Stimulated activated CD4-positive, alpha-beta T cell treated with anti-CD3 and anti-CD28 coated beads, Interleukin-15, amount 100 ng/mL, for 24 hours (primary cell): ENCODE measurements around the gene PCNX2.
"Not testable (repeated sequence)": the region's sequence is repeated elsewhere in the genome, so short reads cannot be mapped to it uniquely, and the experiment has no call there.

Experiments used
- DNase-seq: peaks from one replicate; pipeline ENCODE4 v3.0.0-alpha.2; 2020

The PCNX2 gene

DNA sequence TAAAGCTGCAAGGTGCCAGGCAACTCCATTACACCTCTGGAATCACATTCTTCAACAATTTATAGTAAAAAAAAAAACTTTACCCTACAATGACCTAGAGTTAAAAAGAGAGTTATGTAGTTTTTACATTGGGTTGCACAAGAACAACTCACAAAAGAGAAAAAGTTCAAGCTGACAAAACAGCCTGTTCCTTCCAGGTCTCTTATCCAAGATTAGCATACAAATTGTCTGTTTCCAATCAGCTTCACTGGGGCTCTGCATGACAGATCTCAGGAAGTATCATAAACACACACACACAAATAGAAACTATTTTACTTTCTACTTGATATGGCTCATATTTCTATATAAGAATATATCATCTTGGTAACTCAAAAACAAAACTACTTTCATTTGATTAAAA, 154.6 kb downstream of the PCNX2 start:
- DNase-seq, result no peak

DNA sequence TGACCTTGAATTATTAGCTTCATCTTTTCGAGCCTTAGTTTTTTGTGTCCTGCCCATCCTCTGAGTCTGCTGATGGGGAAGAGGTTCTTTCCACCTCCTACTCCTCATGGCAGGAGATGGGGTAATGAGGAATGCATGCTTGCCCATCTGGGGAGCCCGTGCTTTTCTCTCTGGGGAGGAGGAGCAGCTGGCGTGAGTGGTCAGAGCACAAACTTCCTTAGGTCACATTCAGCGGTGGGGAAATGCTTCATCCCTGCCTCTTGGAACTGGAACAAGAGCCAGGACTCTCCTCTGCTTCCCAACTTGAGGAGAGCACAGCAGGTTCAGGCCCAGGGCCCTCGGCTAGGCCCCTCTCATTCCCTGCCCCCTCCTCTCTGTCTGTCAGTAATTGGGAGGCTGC, 155.0 kb downstream of the PCNX2 start:
- no peak for DNase-seq

DNA sequence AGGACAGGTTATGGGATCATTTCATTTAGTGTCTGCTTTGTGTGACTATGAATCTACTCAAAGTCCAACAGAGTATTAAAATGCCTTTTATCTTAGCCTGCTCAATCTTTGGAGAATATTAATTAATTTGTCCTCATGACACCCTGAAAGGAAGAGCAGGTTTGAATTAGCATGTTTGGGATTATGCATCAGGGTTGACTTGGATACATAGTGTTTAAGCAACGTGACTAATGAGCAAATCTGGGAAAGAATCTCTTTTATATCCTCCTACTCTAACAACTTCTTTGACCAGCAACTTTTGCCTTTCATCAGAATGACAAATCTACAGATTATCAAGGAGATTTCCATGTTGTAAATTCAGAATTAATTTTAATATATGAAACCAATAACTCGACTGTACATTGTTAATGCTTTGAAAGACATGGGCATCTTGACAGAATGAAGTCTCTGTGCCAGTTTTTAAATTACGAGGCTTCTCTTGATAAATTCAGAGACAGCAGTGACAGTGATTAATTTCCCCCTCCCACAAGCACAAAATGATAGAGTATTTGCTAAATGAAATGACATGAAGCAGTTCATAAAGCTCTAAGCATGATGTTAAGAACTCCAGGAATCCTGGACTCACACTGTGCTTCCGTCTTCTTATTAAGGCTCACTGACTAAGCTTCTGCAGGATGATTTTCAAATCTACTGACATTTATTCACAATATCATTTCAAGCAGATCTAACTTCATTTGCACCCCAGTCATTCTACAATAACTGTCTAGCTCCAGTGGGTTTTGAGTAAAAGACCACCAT, 156.5 kb downstream of the PCNX2 start:
- no peak for DNase-seq

DNA sequence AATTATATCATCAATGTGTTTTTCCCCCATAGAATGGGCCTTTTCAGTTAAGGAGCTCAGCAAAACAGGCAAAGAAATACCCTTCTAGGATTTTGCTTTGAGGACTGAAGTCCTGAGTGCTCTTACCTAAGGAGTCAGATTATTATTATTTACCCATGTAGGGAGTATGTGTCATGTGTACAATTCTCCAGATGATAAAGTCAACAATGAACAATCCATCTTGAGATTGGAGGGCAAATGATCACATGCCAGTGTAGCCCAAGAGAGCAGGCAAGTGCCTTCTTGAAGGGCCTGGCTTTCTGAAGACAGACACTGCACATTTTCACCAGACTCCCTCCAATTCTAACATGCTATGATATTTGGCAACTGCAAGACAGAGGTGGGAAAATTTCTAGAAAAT, 159.7 kb downstream of the PCNX2 start:
- no peak for DNase-seq

DNA sequence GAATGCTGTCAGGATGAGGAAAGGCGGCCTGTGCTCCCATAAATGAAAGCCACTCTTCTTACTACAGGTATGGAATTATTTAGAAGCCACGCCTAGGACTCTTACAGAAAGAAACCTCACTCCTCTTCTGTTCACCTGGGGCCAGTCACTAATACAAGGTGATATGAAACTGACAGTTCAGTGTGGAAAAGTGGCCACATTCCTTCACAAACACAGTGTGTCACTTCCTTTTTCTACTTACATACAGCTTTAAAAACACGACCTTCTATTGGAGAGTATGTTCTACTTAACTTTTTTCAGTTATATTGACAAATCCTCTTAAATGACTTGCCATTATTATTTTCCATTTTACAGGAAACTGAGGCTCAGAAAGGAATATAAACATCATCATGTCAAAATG, 163.1 kb downstream of the PCNX2 start:
- DNase-seq, result no peak

DNA sequence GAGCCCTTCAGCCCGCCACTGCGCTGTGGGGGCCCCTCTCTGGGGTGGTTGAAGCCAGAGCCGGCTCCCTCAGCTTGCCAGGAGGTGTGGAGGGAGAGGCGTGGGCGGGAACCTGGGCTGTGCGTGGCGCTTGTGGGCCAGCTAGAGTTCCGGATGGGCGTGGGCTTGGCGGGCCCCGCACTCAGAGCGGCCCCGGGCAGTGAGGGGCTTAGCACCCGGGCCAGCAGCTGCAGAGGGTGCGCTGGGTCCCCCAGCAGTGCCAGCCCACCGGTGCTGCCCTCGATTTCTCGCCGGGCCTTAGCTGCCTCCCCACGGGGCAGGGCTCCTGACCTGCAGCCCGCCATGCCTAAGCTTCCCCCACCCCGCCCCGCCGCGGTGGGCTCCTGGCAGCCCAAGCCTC, 166.5 kb downstream of the PCNX2 start:
- DNase-seq, result not testable (repeated sequence)

DNA sequence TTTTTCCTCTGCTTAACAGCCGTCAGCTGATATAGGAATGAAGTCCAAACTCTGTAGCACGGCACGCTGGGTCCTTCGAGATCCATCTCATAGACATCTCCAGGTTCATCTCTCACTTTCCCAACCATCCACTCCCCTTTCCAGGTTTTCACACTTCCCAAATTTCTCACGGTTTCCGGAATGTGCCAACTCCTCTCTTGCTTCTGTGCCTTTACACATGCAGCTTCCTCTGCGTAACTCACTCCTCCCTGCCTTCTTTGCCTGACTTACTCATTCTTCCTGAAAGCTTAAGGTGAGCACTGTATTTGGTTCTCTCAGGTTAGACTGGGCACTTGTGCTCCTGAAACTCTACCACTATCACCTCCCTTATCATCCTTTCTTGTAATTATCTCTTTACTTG, 168.4 kb downstream of the PCNX2 start:
- no peak for DNase-seq

DNA sequence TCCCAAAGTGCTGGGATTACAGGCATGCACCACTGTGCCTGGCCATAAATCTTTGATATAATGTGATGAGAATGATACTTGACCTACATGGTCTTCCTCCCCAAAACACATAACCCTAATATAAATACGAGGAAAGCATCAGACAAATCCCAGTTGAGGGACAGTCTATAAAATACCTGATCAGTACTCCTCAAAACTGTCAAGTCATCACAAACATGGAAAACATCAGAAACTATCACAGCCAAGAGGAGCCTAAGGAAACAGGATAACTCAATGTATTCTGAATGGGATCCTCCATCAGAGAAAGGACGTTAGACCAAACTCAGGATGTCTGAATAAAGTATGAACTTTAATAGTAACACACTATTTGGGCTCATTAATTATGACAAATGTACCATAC, 172.7 kb downstream of the PCNX2 start:
- no peak for DNase-seq

DNA sequence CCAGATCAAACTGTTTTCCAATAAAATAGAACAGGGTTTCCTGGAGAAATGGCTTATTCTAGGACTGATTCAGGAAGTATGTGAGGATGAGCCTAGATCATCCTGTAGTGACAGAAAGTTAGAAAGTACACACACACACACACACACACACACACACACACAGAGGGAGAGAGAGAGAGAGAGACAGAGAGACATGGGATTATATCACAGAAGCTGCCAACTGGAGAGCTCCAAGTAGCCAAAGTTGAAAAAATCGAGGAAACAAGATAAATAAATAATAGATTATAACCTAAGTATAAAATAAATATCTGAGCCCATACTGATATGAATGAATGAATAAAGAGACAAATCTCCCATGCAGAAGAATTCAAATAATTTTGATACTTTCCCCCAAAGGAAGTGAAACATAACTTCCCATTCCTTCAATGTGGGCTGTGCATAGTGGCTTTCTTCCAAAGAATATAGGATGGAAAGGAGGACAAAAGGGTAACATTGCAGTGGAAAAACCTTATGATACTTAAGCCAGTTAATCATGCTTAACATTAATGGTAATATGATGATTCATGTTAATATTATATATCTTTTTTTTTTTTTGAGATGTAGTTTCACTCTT, 173.5 kb downstream of the PCNX2 start:
- no peak for DNase-seq

DNA sequence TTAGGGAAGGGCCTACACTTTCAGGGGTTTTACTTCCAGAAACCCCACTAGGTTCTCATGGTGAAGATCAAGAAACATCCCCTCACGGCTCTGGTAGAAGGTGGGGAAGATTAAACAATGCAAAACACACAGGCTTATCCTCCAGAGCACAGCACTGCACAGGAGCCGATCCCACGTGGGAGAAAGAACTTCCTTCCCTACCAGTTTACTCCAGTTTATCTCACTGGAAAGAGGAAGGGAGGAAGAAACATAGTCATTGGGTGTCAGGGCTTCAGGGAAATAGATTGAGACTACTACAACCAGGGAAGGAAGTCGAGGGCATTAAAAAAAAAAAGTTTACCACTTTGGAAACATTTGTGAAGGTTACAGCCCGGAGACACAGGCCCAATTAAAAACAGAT, 180.7 kb downstream of the PCNX2 start:
- DNase-seq, result no peak

DNA sequence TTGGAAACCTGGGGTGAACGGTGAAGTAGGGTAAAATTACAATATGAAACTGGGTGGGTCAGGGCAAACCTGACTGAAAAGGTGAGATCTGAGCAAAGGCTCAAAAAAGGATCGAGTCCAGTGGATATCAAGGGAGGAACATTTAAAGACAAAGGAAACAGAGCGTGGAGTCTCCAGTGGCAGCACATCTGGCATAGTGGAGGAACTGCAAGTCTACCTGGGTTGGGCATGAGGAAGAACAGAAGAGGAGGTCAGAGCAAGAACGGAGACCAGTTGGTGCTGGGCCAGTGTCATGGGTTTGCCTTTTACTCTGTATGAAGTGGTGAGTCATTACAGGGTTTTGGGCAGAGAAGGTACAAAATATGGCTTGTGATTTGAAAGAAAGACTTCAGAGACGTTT, 181.4 kb downstream of the PCNX2 start:
- DNase-seq, result no peak

DNA sequence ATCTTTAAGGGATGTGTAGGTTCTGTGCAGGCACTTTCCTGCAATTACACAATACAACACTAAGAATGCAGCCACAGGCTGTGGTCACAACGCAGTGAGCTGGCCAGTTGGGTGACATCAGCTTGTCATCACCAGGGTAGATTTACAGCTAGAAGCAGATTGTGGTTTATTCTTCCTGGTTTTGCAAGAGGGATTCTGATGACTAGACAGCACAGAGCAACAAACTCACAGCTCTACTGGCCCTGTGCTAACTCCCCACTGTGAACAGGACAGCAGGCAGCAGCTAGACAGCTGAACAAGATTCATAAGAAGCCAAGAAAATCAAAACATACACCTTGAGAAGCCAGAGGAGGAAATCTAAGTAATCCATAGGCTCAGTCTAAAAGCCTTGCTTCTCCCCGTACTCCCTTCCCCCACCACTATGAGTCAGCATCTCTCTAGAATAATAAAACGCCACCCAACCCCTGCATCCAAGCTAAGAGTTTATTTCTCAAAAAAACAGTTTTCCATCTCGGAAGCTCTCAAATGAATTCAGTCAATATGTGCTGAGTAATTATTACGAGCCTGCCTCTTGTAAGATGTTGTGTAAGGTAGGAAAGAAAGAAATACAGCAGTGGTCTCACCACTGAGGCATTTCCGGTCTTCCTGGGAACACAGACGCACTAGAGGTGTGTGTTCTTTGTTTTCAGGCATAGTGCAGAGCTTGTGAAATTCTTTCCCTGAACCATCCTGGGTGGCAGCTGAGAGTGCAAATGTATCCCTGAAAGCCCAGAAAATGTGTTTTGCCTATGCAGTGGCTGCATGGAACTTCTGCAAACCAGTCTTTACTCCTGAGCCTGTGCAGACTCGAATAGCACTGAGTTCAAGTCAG, 182.3 kb downstream of the PCNX2 start:
- DNase-seq, result peak; percentile 9

DNA sequence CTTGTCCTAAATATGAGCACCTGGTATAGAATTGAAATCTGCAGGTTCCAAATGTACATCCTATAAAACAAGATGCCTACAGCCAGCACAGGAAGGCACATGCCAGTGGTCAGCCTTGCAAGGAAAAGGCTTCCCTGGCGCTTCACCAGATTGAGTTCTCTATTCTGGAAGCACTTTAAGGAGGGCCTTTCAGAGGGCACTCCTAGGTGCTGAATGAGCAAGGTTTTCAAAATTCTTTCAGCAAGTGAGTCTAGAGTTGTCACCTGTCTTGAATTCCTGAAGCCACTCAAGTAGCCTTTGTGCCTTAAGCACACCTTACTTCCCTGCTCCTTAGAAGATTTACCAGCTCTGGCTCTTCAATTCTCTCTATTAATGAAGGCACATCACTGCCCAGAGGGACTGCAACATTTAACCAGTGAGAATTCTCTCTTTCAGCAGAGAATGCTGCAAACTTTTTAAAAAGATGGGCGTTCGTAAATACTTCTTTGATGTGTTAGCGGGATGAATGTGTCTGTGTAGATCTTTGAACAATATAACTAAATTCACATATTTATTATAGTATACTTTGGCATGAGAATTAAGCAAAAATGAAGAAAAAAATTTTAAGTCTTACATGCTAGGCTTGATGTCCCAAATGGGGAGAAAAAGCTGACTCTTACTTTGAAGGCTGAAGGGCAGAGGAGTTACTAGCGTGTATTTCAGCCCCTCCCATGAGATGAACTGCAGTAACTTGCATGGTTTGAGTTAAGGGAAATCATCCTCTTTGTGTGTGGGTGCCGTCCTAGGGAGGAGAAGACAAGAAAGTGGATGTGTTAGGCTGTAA, 183.1 kb downstream of the PCNX2 start:
- DNase-seq, result no peak

DNA sequence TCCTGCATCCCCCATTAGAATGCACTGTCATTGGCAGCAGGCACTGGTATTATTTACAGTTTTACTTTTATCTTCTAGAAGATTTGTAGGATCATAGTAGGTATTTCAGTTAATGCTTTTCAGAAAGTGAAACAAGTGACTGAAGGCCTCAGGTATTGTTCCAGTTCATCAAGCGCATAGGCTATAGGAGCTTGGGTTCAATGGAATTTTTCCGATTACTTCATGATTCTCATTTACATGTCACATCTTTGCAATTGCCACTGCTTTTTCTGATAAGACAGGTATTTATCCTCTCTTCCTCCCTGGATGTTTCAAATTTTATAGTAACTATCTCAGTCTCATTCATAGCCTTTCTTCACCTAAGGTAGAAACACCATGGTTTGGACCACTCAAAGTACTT, 183.8 kb downstream of the PCNX2 start:
- no peak for DNase-seq

DNA sequence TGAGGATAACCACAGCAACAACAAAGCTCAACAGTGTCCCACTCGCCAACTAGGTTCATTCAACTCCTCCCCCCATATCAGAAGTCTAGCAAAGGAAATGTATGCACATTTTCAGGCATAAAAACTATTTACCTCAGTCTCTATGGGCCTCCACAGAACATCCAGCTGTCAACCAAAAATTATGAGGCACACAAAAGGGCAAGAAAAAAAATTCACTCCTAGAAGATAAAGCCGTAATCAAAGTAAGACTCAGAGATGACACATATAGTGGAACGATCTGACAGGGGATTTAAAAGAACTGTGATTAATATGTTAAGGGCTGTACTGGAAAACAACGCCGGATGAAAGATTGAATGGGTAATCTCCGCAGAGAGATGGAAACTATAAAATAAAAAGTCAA, 186.4 kb downstream of the PCNX2 start:
- no peak for DNase-seq

DNA sequence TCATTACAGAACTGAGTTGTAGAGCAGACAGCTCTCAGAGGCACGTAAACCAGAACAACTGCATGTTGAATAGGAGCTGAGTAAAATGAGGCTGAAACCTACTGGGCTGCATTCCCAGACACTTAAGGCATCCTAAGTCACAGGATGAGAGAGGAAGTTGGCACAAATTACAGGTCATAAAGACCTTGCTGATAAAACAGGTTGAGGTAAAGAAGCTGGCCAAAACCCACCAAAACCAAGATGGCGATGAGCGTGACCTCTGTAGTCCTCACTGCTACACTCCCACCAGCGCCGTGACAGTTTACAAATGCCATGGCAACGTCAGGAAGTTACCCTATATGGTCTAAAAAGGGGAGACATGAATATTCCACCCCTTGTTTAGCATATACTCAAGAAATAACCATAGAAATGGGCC, 187.8 kb downstream of the PCNX2 start:
- not testable (repeated sequence) for DNase-seq

DNA sequence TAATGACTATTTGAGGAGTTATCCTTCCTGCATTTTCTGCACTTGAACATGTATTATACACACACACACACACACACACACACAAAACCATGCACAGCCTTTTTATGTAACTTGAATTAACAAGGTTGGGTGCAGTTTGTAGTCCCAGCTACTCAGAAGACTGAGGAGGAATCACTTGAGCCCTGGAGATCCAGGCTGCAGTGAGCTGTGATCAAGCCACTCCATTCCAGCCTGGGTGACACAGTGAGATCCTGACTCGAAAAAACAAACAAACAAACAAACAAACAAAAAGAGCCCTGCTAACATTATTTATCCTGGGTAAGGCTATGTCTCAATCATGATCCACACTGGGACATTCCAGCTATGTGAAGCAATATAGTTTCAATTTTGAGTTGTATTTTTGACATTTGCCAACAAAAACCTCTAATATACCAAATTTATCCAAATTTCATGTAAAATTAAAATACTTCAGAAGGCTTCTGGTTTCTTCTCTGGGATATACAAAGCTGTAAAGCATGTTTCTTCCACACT, 188.3 kb downstream of the PCNX2 start:
- no peak for DNase-seq

DNA sequence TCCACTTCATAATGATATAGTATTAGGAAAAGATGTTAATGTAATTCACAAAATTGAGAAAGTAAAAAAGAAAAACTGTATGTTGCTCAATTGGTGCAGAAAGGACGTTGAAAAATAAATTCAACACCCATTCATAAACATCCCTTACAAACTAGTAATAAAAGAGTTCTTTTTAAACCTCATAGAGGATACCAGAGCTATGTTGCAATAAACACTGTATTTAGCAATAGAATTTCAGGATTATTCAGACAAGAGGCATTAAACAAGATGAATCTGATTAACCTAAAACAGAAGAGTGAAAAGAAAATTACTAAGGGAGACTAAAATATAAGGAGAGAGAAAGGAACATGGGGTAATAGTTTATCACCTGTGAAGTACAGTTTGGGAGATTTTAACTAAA, 190.3 kb downstream of the PCNX2 start:
- DNase-seq, result no peak

DNA sequence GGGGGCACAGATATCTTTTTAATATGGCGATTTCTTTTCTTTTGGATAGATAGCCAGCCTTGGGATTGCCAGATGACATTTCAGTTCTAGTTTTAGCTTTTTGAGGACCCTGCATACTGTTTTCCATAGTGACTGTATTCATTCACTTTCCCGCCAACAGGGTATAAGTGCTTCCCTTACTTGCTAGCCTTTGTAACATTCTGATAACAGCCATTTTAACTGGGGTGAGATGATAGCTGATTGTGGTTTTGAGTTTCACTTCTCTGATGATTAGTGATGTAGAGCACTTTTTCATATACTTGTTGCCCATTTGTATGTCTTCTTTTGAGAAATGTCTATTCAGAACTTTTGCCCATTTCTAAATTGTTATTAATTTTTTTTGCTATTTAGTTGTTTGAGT, 193.2 kb downstream of the PCNX2 start:
- DNase-seq, result no peak

DNA sequence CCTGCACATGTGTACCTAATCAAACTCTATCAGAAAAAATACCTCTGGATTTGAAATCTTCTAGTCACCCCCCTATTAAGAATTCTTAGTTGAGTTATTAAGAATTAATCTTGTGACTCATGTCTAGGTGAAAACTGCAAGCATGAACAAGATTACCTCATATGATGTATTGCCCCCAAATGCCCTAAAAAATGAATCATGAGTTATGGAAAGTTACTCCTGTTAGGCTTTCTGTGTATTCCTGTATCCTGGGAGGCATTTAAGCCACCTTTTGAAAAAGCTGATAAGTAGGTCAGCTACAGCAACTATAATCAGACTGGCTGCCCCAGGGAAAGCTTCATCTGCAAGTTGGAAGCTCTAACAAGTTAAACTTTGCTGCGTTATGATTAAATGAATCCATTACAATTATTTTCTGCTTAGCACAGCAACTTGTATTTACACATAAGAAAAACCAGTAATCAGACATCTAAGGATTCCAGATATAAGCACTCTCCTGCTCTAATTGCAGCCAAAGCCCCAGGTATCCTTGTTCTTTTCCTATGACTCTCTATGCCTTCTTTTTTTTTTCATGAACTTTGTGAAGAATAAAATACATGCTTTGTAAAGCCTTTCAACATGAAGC, 197.5 kb downstream of the PCNX2 start:
- DNase-seq, result no peak

DNA sequence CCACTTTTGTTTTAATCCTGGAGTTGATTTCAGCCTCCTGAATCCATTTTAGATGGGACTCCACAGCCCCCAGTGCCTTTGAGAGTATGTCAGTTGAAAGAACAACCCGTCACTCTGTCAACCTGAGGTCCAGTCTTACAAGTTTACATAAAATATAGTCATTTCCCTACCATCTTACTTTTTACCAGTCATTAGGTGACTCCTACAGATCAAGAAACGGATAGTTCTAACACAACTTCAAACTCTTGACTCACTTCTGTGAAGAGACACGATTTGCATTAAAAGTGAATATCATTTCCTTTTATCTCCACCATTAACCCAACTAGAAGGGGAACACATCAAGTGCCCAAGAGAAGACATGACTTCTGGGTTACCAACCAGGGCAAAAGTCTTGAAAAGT, 198.0 kb downstream of the PCNX2 start:
- no peak for DNase-seq

DNA sequence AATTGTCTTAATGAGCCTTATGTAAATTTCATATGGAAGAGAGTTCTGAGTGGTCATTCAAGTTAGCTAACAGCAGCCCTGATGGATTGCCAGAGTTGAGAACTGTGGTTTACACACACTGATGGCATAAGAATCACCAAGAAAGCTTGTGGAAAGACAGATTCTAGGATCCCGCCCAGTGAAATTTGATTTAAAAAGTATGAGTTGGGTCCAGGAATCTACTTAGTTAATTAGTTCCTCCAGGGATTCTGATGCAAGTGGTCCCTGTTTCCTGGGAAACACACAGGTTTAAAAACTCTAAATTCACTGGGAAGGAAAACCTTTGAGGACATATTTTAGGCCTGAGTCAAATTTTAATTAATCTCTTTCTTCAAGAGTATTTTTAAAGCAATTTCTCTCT, 200.8 kb downstream of the PCNX2 start:
- no peak for DNase-seq
